B cell (primary cell): ENCODE measurements around the gene MIPEP. TPM values are rescaled to one million over a fixed set of nuclear protein-coding genes. Genes with fewer than 3 reads are reported as not detected.
"Not testable (repeated sequence)": the region's sequence is repeated elsewhere in the genome, so short reads cannot be mapped to it uniquely, and the experiment has no call there.

ENCODE experiments used
- ATAC-seq: fragments of 200-7000 bp; cut with Tn5 transposase; one replicate; pipeline ENCODE4 v1.10.0; 2021; ENCODE audit warnings: low read depth, mild to moderate bottlenecking, moderate number of reproducible peaks, moderate library complexity
- CTCF ChIA-PET: fragments of 350-600 bp; sonication (Branson Sonifier 250); formaldehyde crosslinking; loops from one replicate; lab custom pipeline; 2021; ENCODE audit warnings: antibody characterized with exemption, inconsistent platforms; lab: Charles Lee
- POLR2A ChIA-PET: fragments of 350-600 bp; sonication (Branson Sonifier 250); formaldehyde crosslinking; loops from one replicate; lab custom pipeline; 2021; ENCODE audit warnings: antibody characterized with exemption; lab: Charles Lee
- DNase-seq: peaks from one replicate; pipeline ENCODE4 v3.0.0; 2013
- H2AFZ ChIP-seq: 2 replicates; pipeline ENCODE4 v1.6.1; 2012; ENCODE audit warnings: mild to moderate bottlenecking, low read depth, low read length; ENCODE audit not compliant: insufficient read depth, poor library complexity, severe bottlenecking
- H3K27ac ChIP-seq, 2 donors: 1 replicate in 1 of 2; 2 replicates in 1 of 2; pipeline ENCODE4 v1.5.1; 2012 to 2013; ENCODE audit warnings: low read length in 2 of 2, mild to moderate bottlenecking in 2 of 2, moderate library complexity in 1 of 2
- H3K27me3 ChIP-seq, 4 experiments: fragments of 200-600 bp in 1 of 4; sonication (generic) in 1 of 4; replicated peaks in 1 of 4; 1 replicate in 2 of 4; 2 replicates in 2 of 4; pipeline versions ENCODE4 v1.6.1 to v1.7.0; 2013 to 2016; ENCODE audit warnings: low read length in 3 of 4, mild to moderate bottlenecking in 2 of 4, mixed read lengths in 1 of 4, moderate library complexity in 1 of 4; ENCODE audit not compliant: insufficient read depth in 4 of 4, control insufficient read depth in 3 of 4; ENCODE audit errors: control extremely low read depth in 1 of 4
- H3K36me3 ChIP-seq, 2 experiments: replicated peaks in 1 of 2; 1 replicate in 1 of 2; 2 replicates in 1 of 2; pipeline versions ENCODE4 v1.6.1 to v1.7.1; 2013; ENCODE audit warnings: low read length in 1 of 2; ENCODE audit not compliant: insufficient read depth in 2 of 2, control insufficient read depth in 1 of 2; ENCODE audit errors: control extremely low read depth in 1 of 2, extremely low read depth in 1 of 2
- H3K4me1 ChIP-seq, 2 donors: fragments of 200-600 bp in 1 of 2; sonication (generic) in 1 of 2; 1 replicate in 1 of 2; 2 replicates in 1 of 2; pipeline versions ENCODE4 v1.5.1 to v1.6.1; 2013 to 2017; ENCODE audit warnings: low read length in 2 of 2; ENCODE audit not compliant: control insufficient read depth in 2 of 2, insufficient read depth in 2 of 2
- H3K4me2 ChIP-seq: replicated peaks from 2 replicates; pipeline ENCODE3; 2012; ENCODE audit warnings: mild to moderate bottlenecking, low read depth, low read length; ENCODE audit not compliant: poor library complexity, severe bottlenecking
- H3K4me3 ChIP-seq, 5 experiments: fragments of 200-600 bp in 1 of 5; sonication (generic) in 1 of 5; 1 replicate in 3 of 5; 2 replicates in 2 of 5; pipeline versions ENCODE4 v1.5.1 to v1.7.0; 2011 to 2016; ENCODE audit warnings: low read length in 4 of 5, mild to moderate bottlenecking in 4 of 5, low read depth in 2 of 5, control low read depth in 1 of 5, moderate library complexity in 1 of 5; ENCODE audit not compliant: insufficient read depth in 1 of 5; ENCODE audit errors: control extremely low read depth in 1 of 5, extremely low read depth in 1 of 5
- H3K79me2 ChIP-seq: fragments of 200-600 bp; sonication (generic); one replicate; pipeline ENCODE4 v1.6.0; 2016; ENCODE audit warnings: low read length; ENCODE audit not compliant: control insufficient read depth, insufficient read depth
- H3K9ac ChIP-seq: fragments of 200-600 bp; sonication (generic); 2 replicates; pipeline ENCODE4 v1.6.1; 2017; ENCODE audit warnings: mild to moderate bottlenecking, low read length, moderate library complexity
- H3K9me3 ChIP-seq, 3 donors: one replicate each; pipeline versions ENCODE4 v1.6.1 to v1.7.1; 2013; ENCODE audit warnings: low read length in 2 of 3; ENCODE audit not compliant: control insufficient read depth in 2 of 3, insufficient read depth in 1 of 3; ENCODE audit errors: control extremely low read depth in 1 of 3
- H4K20me1 ChIP-seq: 2 replicates; pipeline ENCODE4 v1.6.0; 2012; ENCODE audit warnings: mild to moderate bottlenecking, low read length; ENCODE audit not compliant: insufficient read depth, control insufficient read depth, poor library complexity, severe bottlenecking
- H3K27ac Mint-ChIP-seq: one replicate; pipeline ENCODE4 v1.8.0; 2021; ENCODE audit warnings: mixed read lengths
- H3K27me3 Mint-ChIP-seq: one replicate; pipeline ENCODE4 v1.8.0; 2021; ENCODE audit warnings: mixed read lengths
- H3K4me1 Mint-ChIP-seq: one replicate; pipeline ENCODE4 v1.8.0; 2021; ENCODE audit warnings: mixed read lengths
- H3K4me3 Mint-ChIP-seq: one replicate; pipeline ENCODE4 v1.8.0; 2021; ENCODE audit warnings: mixed read lengths
- H3K9me3 Mint-ChIP-seq: one replicate; pipeline ENCODE4 v1.8.0; 2022; ENCODE audit warnings: mixed read lengths; ENCODE audit not compliant: insufficient read depth
- EZH2 ChIP-seq: IDR thresholded peaks from 2 replicates; pipeline ENCODE4 v1.6.1; 2012; ENCODE audit warnings: borderline replicate concordance, low read depth, mild to moderate bottlenecking, moderate library complexity, low read length; ENCODE audit not compliant: insufficient read depth, poor library complexity, severe bottlenecking
- WGBS: methylation state at CpG from one replicate; pipeline ENCODE4 v1.1.5; 2013; ENCODE audit warnings: missing lambda C conversion rate; ENCODE audit not compliant: insufficient coverage; 5-methylcytosine and 5-hydroxymethylcytosine counted together
- intact Hi-C: fragments of 100-400 bp; cut with micrococcal nuclease; formaldehyde crosslinking; loops from one replicate; pipeline ENCODE4 v1.10.0; 2022
- polyA plus RNA-seq: library from polyadenylated mRNA; depleted of rRNA; stranded (reverse); fragments of >200 nt; gene quantifications from 2 replicates; pipeline ENCODE4 v1.2.3, GENCODE V29; 2012
- total RNA-seq, 2 donors: library from RNA; stranded (reverse); fragments of 120-200 nt in 1 of 2; gene quantifications; 1 replicate in 1 of 2; 2 replicates in 1 of 2; pipeline versions ENCODE4 v1.2.3 to v1.2.4, GENCODE V29; 2013 to 2022
- TF ChIP-seq, protein P1 (sequence below): fragments of 200-600 bp; IDR thresholded peaks from one replicate; pipeline ENCODE4 v1.8.0; 2022; ENCODE audit warnings: antibody characterized with exemption, mild to moderate bottlenecking

The MIPEP gene
- total and polyA plus RNA-seq, 2 donors (not counting 1 experiment from before 2014, with no cell fraction given) = 6.2 to 16.9 TPM

DNA sequence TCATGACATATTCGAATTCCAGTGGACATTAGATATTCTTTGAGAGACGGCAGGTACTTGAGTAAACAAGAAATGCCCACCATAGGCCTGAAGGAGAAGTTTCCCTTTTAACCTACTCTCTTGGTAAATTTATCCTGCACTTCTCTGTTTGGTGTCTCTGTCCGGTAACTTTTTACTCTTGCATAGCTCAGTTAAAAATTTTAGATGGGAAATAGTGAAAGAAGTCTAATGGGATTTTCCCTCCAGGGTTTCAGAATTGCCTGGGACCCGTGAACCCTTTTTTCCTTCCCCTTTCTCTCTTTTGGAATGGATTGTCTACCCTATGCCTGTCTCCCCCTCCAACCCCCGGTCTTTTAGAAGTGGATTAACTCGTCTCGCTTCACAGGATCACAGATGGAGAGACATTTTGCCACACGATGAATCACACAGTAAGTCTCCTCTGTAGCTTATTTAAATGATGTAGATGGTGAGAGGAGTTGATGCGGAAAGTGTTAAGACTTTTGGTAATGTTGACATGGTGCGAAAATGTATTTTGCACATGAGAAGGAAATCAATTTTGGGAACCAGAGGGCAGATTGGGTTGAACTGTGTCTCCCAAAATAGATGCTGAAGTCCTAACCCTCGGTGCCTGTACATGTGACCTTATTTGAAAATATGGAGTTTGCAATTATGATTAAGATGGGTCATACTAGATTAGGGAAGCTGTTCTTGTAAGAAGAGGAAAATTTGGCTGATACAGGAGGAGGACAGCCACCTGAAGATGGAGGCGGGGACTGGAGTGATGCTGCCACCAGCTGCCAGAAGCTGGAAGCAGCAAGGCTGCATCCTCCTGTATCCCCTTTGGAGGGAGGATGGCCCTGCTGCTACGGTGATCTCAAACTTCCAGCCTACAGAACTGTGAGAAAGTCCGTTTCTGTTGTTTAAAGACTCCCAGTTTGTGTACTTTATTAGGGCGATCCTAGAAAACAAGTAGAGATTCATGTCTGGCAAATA lies 711 bp upstream of the MIPEP start:
- WGBS = 33% methylated on average over 9 of the region's 15 CpGs
- peak overlapping the region; percentile 98 for H2AFZ ChIP-seq
- no peaks in the 10 kb centered on the region for H3K27me3 ChIP-seq
- peak; percentile 4 for ATAC-seq
- H4K20me1 ChIP-seq = no peaks in the 10 kb centered on the region
- Mint-ChIP-seq H3K27ac (peak overlapping the region; percentile 95), H3K4me1 (peaks cover 23% of the 10 kb centered on the region), H3K27me3 (no peaks in the 10 kb centered on the region), H3K9me3 (no peaks in the 10 kb centered on the region), H3K4me3 (peak overlapping the region; percentile 94)
- intact Hi-C loops = loop anchor here (1.0 to 5.0 kb wide), 9 partner anchors 19 to 1397 kb away; partner anchors contain the start of genes MTMR6 and SPATA13
- TF ChIP-seq, protein P1, sequence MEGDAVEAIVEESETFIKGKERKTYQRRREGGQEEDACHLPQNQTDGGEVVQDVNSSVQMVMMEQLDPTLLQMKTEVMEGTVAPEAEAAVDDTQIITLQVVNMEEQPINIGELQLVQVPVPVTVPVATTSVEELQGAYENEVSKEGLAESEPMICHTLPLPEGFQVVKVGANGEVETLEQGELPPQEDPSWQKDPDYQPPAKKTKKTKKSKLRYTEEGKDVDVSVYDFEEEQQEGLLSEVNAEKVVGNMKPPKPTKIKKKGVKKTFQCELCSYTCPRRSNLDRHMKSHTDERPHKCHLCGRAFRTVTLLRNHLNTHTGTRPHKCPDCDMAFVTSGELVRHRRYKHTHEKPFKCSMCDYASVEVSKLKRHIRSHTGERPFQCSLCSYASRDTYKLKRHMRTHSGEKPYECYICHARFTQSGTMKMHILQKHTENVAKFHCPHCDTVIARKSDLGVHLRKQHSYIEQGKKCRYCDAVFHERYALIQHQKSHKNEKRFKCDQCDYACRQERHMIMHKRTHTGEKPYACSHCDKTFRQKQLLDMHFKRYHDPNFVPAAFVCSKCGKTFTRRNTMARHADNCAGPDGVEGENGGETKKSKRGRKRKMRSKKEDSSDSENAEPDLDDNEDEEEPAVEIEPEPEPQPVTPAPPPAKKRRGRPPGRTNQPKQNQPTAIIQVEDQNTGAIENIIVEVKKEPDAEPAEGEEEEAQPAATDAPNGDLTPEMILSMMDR = no peak
- no peak for TF ChIP-seq EZH2
- H3K9me3 ChIP-seq = no peaks in the 10 kb centered on the region
- peak overlapping the region; percentile 95 for H3K4me2 ChIP-seq
- H3K9ac ChIP-seq = peak overlapping the region; percentile 94
- H3K4me1 ChIP-seq = peaks cover 12 to 17% of the 10 kb centered on the region in 2 donors
- H3K36me3 ChIP-seq = peaks cover 0 to 4% of the 10 kb centered on the region in 2 experiments
- no peaks in the 10 kb centered on the region for H3K79me2 ChIP-seq
- POLR2A ChIA-PET = no interaction called here
- CTCF ChIA-PET = interaction anchor here (1.0 to 3.5 kb wide), 10 partner anchors 9 to 482 kb away, joined by 3 to 23 read pairs (median 3); no protein-coding TSS in a partner anchor
- H3K27ac ChIP-seq = peak overlapping the region; percentile 42 to 86
- H3K4me3 ChIP-seq = peak overlapping the region in 4 of 5 experiments; percentile 74 to 96 (median 86)
- DNase-seq = no peak

GRCh38 chr13:23884361-23884760 lies 4.8 kb downstream of the MIPEP start:
- POLR2A ChIA-PET, ATAC-seq, H3K27ac ChIP-seq, H3K79me2 ChIP-seq, H3K4me1 ChIP-seq, H3K9ac ChIP-seq, H3K27me3 Mint-ChIP-seq, H3K4me3 Mint-ChIP-seq, H4K20me1 ChIP-seq, H3K27ac Mint-ChIP-seq, H3K9me3 ChIP-seq, DNase-seq, H3K9me3 Mint-ChIP-seq, H3K4me3 ChIP-seq, H2AFZ ChIP-seq, intact Hi-C loops, H3K27me3 ChIP-seq, H3K4me2 ChIP-seq, CTCF ChIA-PET: not testable (repeated sequence)
- 100% methylated on average over 2 of the region's 3 CpGs for WGBS
- H3K36me3 ChIP-seq = peaks cover 4 to 18% of the 10 kb centered on the region in 2 experiments
- peaks cover 14% of the 10 kb centered on the region for H3K4me1 Mint-ChIP-seq
